ENCODE measurements around the gene TOPAZ1. TPM values are rescaled to one million over a fixed set of nuclear protein-coding genes. Genes with fewer than 3 reads are reported as not detected.

TOPAZ1 gene
- total RNA-seq, 6 experiments from 2014 or later = not detected

DNA sequence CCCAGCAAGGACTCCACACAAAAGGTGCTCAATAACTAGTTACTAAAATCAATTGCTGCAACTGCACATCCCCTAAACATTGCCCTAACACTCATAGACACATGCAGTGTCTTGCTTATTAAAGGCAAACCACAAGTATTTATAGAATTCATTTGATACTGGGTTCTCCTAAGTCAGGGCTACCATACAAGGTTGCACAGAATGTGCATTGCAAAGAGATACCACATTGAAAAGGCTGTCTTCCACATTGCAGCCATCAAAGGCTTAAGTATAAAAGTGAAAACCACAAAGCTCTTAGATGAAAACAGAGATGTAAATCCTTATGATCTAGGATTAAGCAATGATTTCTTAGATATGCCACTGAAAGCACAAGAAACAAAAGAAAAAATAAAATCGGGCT lies 33.6 kb upstream of the TOPAZ1 start:
- H3K9me3 ChIP-seq = no peaks in the 10 kb centered on the region
- intact Hi-C loops (cut with DNase I) = loop anchor here in 1 of 2 donors (10.0 kb wide), 1 partner anchor 453 kb away; no protein-coding TSS in a partner anchor
- no peak overlapping the region for H3K4me3 ChIP-seq
- DNase-seq = no peak
- WGBS (ENCODE audit: insufficient coverage, low coverage, low lambda C conversion rate, missing lambda C conversion rate) = 44% methylated on average over 1 of the region's 1 CpG
- H3K27me3 ChIP-seq = no peaks in the 10 kb centered on the region
- H3K36me3 ChIP-seq = no peaks in the 10 kb centered on the region
- H3K27ac ChIP-seq = no peak overlapping the region
- TF ChIP-seq, protein P1, sequence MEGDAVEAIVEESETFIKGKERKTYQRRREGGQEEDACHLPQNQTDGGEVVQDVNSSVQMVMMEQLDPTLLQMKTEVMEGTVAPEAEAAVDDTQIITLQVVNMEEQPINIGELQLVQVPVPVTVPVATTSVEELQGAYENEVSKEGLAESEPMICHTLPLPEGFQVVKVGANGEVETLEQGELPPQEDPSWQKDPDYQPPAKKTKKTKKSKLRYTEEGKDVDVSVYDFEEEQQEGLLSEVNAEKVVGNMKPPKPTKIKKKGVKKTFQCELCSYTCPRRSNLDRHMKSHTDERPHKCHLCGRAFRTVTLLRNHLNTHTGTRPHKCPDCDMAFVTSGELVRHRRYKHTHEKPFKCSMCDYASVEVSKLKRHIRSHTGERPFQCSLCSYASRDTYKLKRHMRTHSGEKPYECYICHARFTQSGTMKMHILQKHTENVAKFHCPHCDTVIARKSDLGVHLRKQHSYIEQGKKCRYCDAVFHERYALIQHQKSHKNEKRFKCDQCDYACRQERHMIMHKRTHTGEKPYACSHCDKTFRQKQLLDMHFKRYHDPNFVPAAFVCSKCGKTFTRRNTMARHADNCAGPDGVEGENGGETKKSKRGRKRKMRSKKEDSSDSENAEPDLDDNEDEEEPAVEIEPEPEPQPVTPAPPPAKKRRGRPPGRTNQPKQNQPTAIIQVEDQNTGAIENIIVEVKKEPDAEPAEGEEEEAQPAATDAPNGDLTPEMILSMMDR (IDR thresholded peaks at IDR 0.05) = no peak
- no peak for TF ChIP-seq POLR2A (IDR thresholded peaks at IDR 0.05)
- no peak for ATAC-seq
- no peaks in the 10 kb centered on the region for H3K4me1 ChIP-seq

DNA sequence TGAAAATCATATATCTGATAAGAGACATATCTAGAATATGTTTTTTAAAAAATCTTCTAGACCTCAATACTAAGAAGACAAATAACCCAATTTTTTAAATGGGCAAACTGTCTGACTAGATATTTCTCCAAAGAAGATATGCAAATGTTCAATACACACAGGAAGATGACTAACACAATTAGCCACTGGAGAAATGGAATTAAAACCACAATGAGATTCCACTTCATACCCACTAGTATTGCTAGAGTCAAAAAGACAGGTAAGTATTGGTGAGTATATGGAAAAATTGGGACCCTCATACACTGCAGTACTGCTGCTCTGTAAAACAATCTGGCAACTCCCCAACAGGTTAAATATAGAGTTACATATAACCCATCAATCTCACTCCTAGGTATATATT lies 33.1 kb upstream of the TOPAZ1 start:
- no peaks in the 10 kb centered on the region for H3K4me1 ChIP-seq
- H3K9me3 ChIP-seq = no peaks in the 10 kb centered on the region
- no peak overlapping the region for H3K27ac ChIP-seq
- H3K27me3 ChIP-seq = no peaks in the 10 kb centered on the region
- intact Hi-C loops (cut with DNase I) = loop anchor here in 1 of 2 donors (10.0 kb wide), 1 partner anchor 454 kb away; no protein-coding TSS in a partner anchor
- ATAC-seq (no peak), DNase-seq (no peak)
- H3K36me3 ChIP-seq = no peaks in the 10 kb centered on the region
- TF ChIP-seq POLR2A (IDR thresholded peaks at IDR 0.05) = no peak
- TF ChIP-seq, protein P1 (IDR thresholded peaks at IDR 0.05) = no peak
- no peak overlapping the region for H3K4me3 ChIP-seq

DNA sequence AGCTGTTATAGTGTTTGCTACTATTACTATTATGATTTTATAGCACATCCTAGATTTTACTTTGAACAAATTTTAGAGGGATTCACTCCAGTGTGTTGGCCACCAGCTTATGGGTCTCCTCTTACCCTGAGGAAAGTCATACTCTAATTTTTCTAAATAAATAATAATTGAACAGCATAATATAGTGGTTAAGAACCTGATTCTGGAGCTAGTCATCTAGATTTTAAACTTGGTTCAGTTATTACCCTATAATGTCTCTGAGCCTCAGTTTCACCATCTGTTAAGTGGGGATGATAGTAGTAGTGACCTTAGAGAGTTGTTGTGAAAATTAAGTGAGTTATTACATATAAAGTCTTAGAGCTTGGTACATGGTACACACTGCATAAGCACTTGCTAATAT lies 30.7 kb upstream of the TOPAZ1 start:
- Histone ChIP-seq H3K9me3 (no peaks in the 10 kb centered on the region), H3K4me3 (no peak overlapping the region), H3K4me1 (no peaks in the 10 kb centered on the region), H3K27ac (no peak overlapping the region), H3K27me3 (no peaks in the 10 kb centered on the region), H3K36me3 (no peaks in the 10 kb centered on the region)
- DNase-seq (no peak), ATAC-seq (no peak)
- intact Hi-C loops (cut with DNase I) = no loop called here
- TF ChIP-seq, protein P1 (IDR thresholded peaks at IDR 0.05) = no peak
- no peak for TF ChIP-seq POLR2A (IDR thresholded peaks at IDR 0.05)

DNA sequence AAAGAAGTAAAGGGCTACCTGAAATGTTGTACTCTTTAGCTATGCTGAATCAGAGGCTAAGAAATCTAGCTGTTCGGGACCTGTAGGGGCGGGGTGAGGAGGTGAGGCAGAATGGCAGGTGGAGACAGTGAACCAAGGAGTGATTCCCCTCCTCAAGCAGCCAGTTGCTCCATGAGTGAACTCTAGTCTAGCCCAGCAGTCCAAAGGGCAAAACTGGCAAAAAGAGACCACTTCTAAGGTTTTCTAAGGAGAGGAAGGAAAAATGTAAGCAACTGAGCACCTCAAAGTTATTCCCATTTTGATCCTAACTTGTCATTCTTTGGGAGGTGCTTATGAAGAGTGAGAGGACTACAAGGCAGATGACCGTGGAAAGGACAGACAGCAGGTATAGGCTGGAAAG lies 19.3 kb upstream of the TOPAZ1 start:
- no peak for DNase-seq
- intact Hi-C loops (cut with DNase I) = no loop called here
- Histone ChIP-seq H3K36me3 (no peaks in the 10 kb centered on the region), H3K27me3 (no peaks in the 10 kb centered on the region), H3K27ac (no peak overlapping the region), H3K4me1 (no peaks in the 10 kb centered on the region), H3K4me3 (no peak overlapping the region), H3K9me3 (no peaks in the 10 kb centered on the region)
- TF ChIP-seq POLR2A (IDR thresholded peaks at IDR 0.05) = no peak
- TF ChIP-seq, protein P1 (IDR thresholded peaks at IDR 0.05) = no peak
- 41% methylated on average over 3 of the region's 3 CpGs for WGBS (ENCODE audit: insufficient coverage, low coverage, low lambda C conversion rate, missing lambda C conversion rate)
- no peak for ATAC-seq

DNA sequence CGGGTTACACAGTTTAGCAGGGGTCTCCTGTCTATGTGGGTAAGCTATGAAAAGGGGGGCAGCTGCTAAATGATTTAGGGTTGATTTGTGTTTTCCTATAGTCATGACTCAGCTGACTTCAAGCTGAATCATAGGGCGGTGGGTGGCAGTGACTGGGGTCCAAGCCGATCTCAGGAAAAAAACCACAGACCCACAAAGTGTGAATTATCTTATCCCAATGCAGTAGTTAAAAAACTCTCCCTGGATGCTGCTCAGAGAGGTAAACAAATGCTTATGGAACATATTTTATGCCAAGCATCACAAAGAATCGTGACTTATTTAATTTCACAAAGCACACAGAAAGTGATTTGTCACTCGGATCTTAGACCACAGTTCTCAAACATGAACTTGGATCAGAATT lies 18.4 kb upstream of the TOPAZ1 start:
- intact Hi-C loops (cut with DNase I) = no loop called here
- no peak overlapping the region for H3K4me3 ChIP-seq
- no peak for ATAC-seq
- H3K36me3 ChIP-seq = no peaks in the 10 kb centered on the region
- H3K4me1 ChIP-seq = no peaks in the 10 kb centered on the region
- H3K27me3 ChIP-seq = no peaks in the 10 kb centered on the region
- whole genome bisulfite sequencing (ENCODE audit: insufficient coverage, low coverage, low lambda C conversion rate, missing lambda C conversion rate) = 63% methylated on average over 5 of the region's 5 CpGs
- H3K27ac ChIP-seq = no peak overlapping the region
- H3K9me3 ChIP-seq = no peaks in the 10 kb centered on the region
- TF ChIP-seq POLR2A (IDR thresholded peaks at IDR 0.05) = no peak
- TF ChIP-seq, protein P1 (IDR thresholded peaks at IDR 0.05) = no peak
- DNase-seq = no peak

Data from right lobe of liver (tissue), 6 donors.